ENCODE results near the gene STK11. TPM values are rescaled to one million over a fixed set of nuclear protein-coding genes. Genes with fewer than 3 reads are reported as not detected.
"Not testable (repeated sequence)": the region's sequence is repeated elsewhere in the genome, so short reads cannot be mapped to it uniquely, and the experiment has no call there.

STK11 gene
- total RNA-seq, 1 experiment from 2014 or later, result 53.0 TPM

DNA sequence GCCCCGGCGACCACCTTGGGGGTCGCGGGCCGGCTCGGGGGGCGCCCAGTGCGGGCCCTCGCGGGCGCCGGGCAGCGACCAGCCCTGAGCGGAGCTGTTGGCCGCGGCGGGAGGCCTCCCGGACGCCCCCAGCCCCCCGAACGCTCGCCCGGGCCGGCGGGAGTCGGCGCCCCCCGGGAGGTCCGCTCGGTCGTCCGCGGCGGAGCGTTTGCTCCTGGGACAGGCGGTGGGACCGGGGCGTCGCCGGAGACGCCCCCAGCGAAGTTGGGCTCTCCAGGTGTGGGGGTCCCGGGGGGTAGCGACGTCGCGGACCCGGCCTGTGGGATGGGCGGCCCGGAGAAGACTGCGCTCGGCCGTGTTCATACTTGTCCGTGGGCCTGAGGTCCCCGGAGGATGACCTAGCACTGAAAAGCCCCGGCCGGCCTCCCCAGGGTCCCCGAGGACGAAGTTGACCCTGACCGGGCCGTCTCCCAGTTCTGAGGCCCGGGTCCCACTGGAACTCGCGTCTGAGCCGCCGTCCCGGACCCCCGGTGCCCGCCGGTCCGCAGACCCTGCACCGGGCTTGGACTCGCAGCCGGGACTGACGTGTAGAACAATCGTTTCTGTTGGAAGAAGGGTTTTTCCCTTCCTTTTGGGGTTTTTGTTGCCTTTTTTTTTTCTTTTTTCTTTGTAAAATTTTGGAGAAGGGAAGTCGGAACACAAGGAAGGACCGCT, 729 bp downstream of the STK11 start:
- intact Hi-C loops (cut with micrococcal nuclease; ENCODE audit: unreplicated experiment), result no loop called here
- no peak for DNase-seq
- POLR2A ChIA-PET (ENCODE audit: unreplicated experiment), result interaction anchor here (0.6 kb wide), 1 partner anchor 282 kb away, joined by 6 read pairs; no protein-coding TSS in a partner anchor
- no peaks in the 10 kb centered on the region for H3K27me3 ChIP-seq (ENCODE audit: insufficient read depth, low read depth)
- no TSS peak for BruUV-seq (replicated peaks)
- peak overlapping the region; percentile 91 for H3K4me2 ChIP-seq
- H2AFZ ChIP-seq, result no peak overlapping the region
- H3K36me3 ChIP-seq (ENCODE audit: low read depth), result no peaks in the 10 kb centered on the region
- no peak for TF ChIP-seq CTCF (conservative IDR thresholded peaks at IDR 0.05)
- H3K4me3 ChIP-seq, result peak overlapping the region; percentile 71
- peaks cover 16% of the 10 kb centered on the region; the same call in 1 of the 2 replicates for H3F3A ChIP-seq (ENCODE audit: insufficient read depth, low read depth)
- H4K20me1 ChIP-seq (ENCODE audit: insufficient read depth), result peaks cover 20% of the 10 kb centered on the region
- H3K27ac ChIP-seq, result 0 out of 2 replicates have a peak overlapping the region, but pooled peaks have one; percentile 23
- H3K9me3 ChIP-seq (ENCODE audit: insufficient read depth, low read depth), result no peaks in the 10 kb centered on the region
- H3K4me1 ChIP-seq (replicated peaks; ENCODE audit: insufficient read depth), result peaks cover 20% of the 10 kb centered on the region
- CTCF ChIA-PET, result no interaction called here
- H3K9me2 ChIP-seq (ENCODE audit: insufficient read depth), result no peaks in the 10 kb centered on the region
- peaks cover 50% of the 10 kb centered on the region for H3K79me2 ChIP-seq (ENCODE audit: low read depth)

- ChIA-PET CTCF (no interaction called here), POLR2A (ENCODE audit: unreplicated experiment) (interaction anchor here (0.6 kb wide), 1 partner anchor 283 kb away, joined by 6 read pairs; no protein-coding TSS in a partner anchor)
- Histone ChIP-seq H3F3A (ENCODE audit: insufficient read depth, low read depth) (peaks cover 16% of the 10 kb centered on the region; the same call in 1 of the 2 replicates), H3K4me3 (peak overlapping the region; percentile 71), H3K36me3 (ENCODE audit: low read depth) (no peaks in the 10 kb centered on the region), H3K27me3 (ENCODE audit: insufficient read depth, low read depth) (no peaks in the 10 kb centered on the region), H3K27ac (0 out of 2 replicates have a peak overlapping the region, but pooled peaks have one; percentile 23), H3K9me2 (ENCODE audit: insufficient read depth) (no peaks in the 10 kb centered on the region), H3K79me2 (ENCODE audit: low read depth) (peaks cover 56% of the 10 kb centered on the region), H4K20me1 (ENCODE audit: insufficient read depth) (peaks cover 25% of the 10 kb centered on the region), H3K4me2 (peak overlapping the region; percentile 91), H3K9me3 (ENCODE audit: insufficient read depth, low read depth) (no peaks in the 10 kb centered on the region), H3K4me1 (replicated peaks; ENCODE audit: insufficient read depth) (peaks cover 20% of the 10 kb centered on the region), H2AFZ (no peak overlapping the region)
- BruUV-seq (replicated peaks), result TSS peak; percentile 38
- intact Hi-C loops (cut with micrococcal nuclease; ENCODE audit: unreplicated experiment), result no loop called here
- TF ChIP-seq CTCF (conservative IDR thresholded peaks at IDR 0.05), result no peak
- no peak for TF ChIP-seq EZH2 (IDR thresholded peaks at IDR 0.05; ENCODE audit: low read depth)
- no peak for DNase-seq
Observed at GRCh38 chr19:1206864-1207450, 1.4 kb downstream of the STK11 start.

DNA sequence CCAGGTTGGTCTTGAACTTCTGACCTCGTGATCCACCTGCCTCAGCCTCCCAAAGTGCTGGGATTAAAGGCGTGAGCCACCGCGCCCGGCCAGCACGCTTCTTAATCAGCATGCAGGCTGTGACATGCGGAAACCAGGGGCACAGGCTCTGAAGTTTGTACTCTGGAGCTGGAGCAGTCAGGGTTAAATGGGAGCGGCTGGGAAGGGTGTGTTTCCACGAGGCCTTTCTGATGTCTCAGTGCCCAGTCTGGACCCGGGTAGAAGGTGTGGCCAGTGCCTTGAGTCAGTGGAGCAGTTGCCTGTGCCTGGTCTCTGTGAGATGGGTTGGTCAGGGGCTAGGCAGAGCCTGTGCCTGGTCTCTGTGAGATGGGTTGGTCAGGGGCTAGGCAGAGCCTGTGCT, 3.3 kb downstream of the STK11 start:
- intact Hi-C loops (cut with micrococcal nuclease; ENCODE audit: unreplicated experiment); H2AFZ ChIP-seq; BruUV-seq (replicated peaks); POLR2A ChIA-PET (ENCODE audit: unreplicated experiment); H3K36me3 ChIP-seq (ENCODE audit: low read depth); H3K9me3 ChIP-seq (ENCODE audit: insufficient read depth, low read depth); H3K4me3 ChIP-seq; H3K9me2 ChIP-seq (ENCODE audit: insufficient read depth); CTCF ChIA-PET; H3K27ac ChIP-seq; H3K27me3 ChIP-seq (ENCODE audit: insufficient read depth, low read depth); DNase-seq: not testable (repeated sequence)
- H4K20me1 ChIP-seq (ENCODE audit: insufficient read depth), result peaks cover 28% of the 10 kb centered on the region
- peaks cover 72% of the 10 kb centered on the region for H3K79me2 ChIP-seq (ENCODE audit: low read depth)
- H3F3A ChIP-seq (ENCODE audit: insufficient read depth, low read depth), result peaks cover 12% of the 10 kb centered on the region; the same call in 1 of the 2 replicates
- peaks cover 11% of the 10 kb centered on the region for H3K4me1 ChIP-seq (replicated peaks; ENCODE audit: insufficient read depth)
- peak overlapping the region; percentile 23; the same call in 1 of the 2 replicates for H3K4me2 ChIP-seq

Data from PC-9 (cell line).